ENCODE measurements around the gene HK2.

HK2 gene

DNA sequence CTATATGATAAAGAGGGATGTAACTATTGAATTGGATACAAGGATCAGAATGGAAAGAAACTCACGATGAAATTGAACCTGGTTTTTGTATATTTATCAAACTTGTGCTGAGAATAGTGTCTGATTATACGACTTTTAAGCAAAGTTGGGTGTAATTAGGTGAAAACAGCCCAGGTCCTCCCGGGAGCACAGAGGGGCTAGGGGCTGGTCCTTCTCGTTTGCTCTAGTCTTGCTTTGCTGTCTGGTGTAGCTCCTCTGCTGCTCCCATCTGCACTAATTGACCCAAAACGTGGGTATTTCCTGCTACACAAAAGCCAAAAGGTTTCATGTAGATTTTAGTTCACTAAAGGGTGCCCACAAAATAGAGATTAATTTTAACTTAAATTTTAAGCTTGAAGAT lies 58.7 kb downstream of the HK2 start:
- no peak for TF ChIP-seq REST (IDR thresholded peaks at IDR 0.05; ENCODE audit: insufficient replicate concordance, low read depth)
- no peak for TF ChIP-seq CTCF (IDR thresholded peaks at IDR 0.05; ENCODE audit: insufficient read depth, low read length)
- no peak for TF ChIP-seq SPI1 (IDR thresholded peaks at IDR 0.05; ENCODE audit: borderline replicate concordance, low read depth)
- TF ChIP-seq GABPA (IDR thresholded peaks at IDR 0.05; ENCODE audit: low read depth) = no peak
- no peak for TF ChIP-seq POLR2AphosphoS5 (IDR thresholded peaks at IDR 0.05; ENCODE audit: low read depth)
- DNase-seq (ENCODE audit: low read depth in 1 of 2, low spot score in 1 of 2) = no peak
- no peak overlapping the region for H3K27ac ChIP-seq (replicated peaks)
- H3K27me3 ChIP-seq (ENCODE audit: insufficient read depth, poor library complexity, severe bottlenecking) = no peaks in the 10 kb centered on the region
- no peak overlapping the region for H3K4me3 ChIP-seq (replicated peaks; ENCODE audit: insufficient read depth, low read length)

DNA sequence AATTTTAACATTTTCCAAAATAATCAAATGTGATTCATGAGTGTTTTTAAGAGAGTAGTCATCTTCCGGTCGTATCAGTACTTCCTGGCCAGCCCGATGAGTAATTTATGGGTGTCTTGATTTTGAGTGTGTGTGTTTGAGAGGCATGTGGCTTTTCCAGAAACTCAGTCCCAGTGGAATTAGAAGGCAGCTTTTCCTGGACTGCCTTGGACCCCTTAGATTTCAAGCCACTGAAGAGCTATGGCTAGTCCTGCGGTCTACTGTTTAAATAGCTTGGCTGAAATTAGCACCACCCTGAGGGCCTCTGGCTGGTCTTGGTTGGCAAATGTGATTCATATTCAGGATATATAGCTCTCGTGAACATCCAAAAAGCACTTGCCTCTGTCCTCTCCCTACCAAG lies 59.4 kb downstream of the HK2 start:
- DNase-seq (ENCODE audit: low read depth in 1 of 2, low spot score in 1 of 2) = no peak
- TF ChIP-seq CTCF (IDR thresholded peaks at IDR 0.05; ENCODE audit: insufficient read depth, low read length) (no peak), SPI1 (IDR thresholded peaks at IDR 0.05; ENCODE audit: borderline replicate concordance, low read depth) (no peak), REST (IDR thresholded peaks at IDR 0.05; ENCODE audit: insufficient replicate concordance, low read depth) (no peak), POLR2AphosphoS5 (IDR thresholded peaks at IDR 0.05; ENCODE audit: low read depth) (no peak), GABPA (IDR thresholded peaks at IDR 0.05; ENCODE audit: low read depth) (no peak)
- H3K27ac ChIP-seq (replicated peaks) = no peak overlapping the region

GRCh38 chr2:74894272-74894981 lies 60.5 kb downstream of the HK2 start:
- Histone ChIP-seq H3K27me3 (ENCODE audit: insufficient read depth, poor library complexity, severe bottlenecking) (no peaks in the 10 kb centered on the region), H3K4me3 (replicated peaks; ENCODE audit: insufficient read depth, low read length) (no peak overlapping the region), H3K27ac (replicated peaks) (no peak overlapping the region)
- no peak for TF ChIP-seq REST (IDR thresholded peaks at IDR 0.05; ENCODE audit: insufficient replicate concordance, low read depth)
- TF ChIP-seq POLR2AphosphoS5 (IDR thresholded peaks at IDR 0.05; ENCODE audit: low read depth) = no peak
- no peak for TF ChIP-seq SPI1 (IDR thresholded peaks at IDR 0.05; ENCODE audit: borderline replicate concordance, low read depth)
- no peak for TF ChIP-seq CTCF (IDR thresholded peaks at IDR 0.05; ENCODE audit: insufficient read depth, low read length)
- TF ChIP-seq GABPA (IDR thresholded peaks at IDR 0.05; ENCODE audit: low read depth) = no peak
- DNase-seq (ENCODE audit: low read depth in 1 of 2, low spot score in 1 of 2) = no peak

More for the DNA sequence above, 59.4 kb downstream of the HK2 start:
- Histone ChIP-seq H3K4me3 (replicated peaks; ENCODE audit: insufficient read depth, low read length) (no peak overlapping the region), H3K27me3 (ENCODE audit: insufficient read depth, poor library complexity, severe bottlenecking) (no peaks in the 10 kb centered on the region)
